K562 (cell line): ENCODE results near the gene ZBTB20. TPM values are rescaled to one million over a fixed set of nuclear protein-coding genes. Genes with fewer than 3 reads are reported as not detected.

Experiments
- ATAC-seq: fragments of 200-7000 bp; cut with Tn5 transposase; 3 replicates; pipeline ENCODE4 v1.9.1; 2020; ENCODE audit warnings: moderate library complexity
- BruUV-seq: library from RNA; stranded (reverse); fragments of 400-500 nt; replicated peaks from 2 replicates; lab custom pipeline; 2021; lab: Mats Ljungman, UMichigan
- CTCF ChIA-PET: fragments of 300-600 bp; formaldehyde crosslinking; extraction: SDS; loops from one replicate; lab custom pipeline; 2021; ENCODE audit warnings: low intra/inter-chr PET ratio; lab: Yijun Ruan, JAX
- POLR2A ChIA-PET: fragments of 300-600, 350-650 bp; sonication (Branson Sonifier 250); formaldehyde crosslinking; extraction: SDS; loops from one replicate; lab custom pipeline; 2021; ENCODE audit warnings: antibody characterized with exemption, inconsistent platforms; lab: Yijun Ruan, JAX
- DNase-seq, 4 experiments: peaks; one replicate each; pipeline versions ENCODE4 v3.0.0 to v3.0.0-alpha.2; 2011 to 2018; ENCODE audit warnings: low spot score in 3 of 4, mixed read lengths in 3 of 4; ENCODE audit errors: extremely low read depth in 1 of 4
- FAIRE-seq: peaks from 2 replicates; lab custom pipeline; 2011; peaks lifted over from hg19 to GRCh38; lab: Jason Lieb, UNC
- H2AFZ ChIP-seq: 2 replicates; pipeline ENCODE4 v1.6.0; 2011; ENCODE audit warnings: low read depth, low read length, control low read depth, inconsistent platforms
- H3K27ac ChIP-seq: fragments of 200-600 bp; 3 replicates; pipeline ENCODE4 v1.8.0; 2011; ENCODE audit warnings: low read depth, mild to moderate bottlenecking, control low read depth, inconsistent platforms, low read length, moderate library complexity, mixed read lengths; ENCODE audit errors: extremely low read depth
- H3K27me3 ChIP-seq, 2 experiments: fragments of 300-600 bp in 1 of 2; 2 replicates in 1 of 2; 3 replicates in 1 of 2; pipeline versions ENCODE4 v1.6.0 to v1.8.0; 2011; ENCODE audit warnings: inconsistent platforms in 2 of 2, low read length in 2 of 2, mild to moderate bottlenecking in 1 of 2, mixed read lengths in 1 of 2, moderate library complexity in 1 of 2; ENCODE audit not compliant: control insufficient read depth in 2 of 2, insufficient read depth in 2 of 2
- H3K36me3 ChIP-seq: fragments of 300-600 bp; 3 replicates; pipeline ENCODE4 v1.8.0; 2011; ENCODE audit warnings: mild to moderate bottlenecking, low read length, inconsistent platforms; ENCODE audit not compliant: control insufficient read depth, insufficient read depth
- H3K4me1 ChIP-seq, 2 experiments: fragments of 200-600 bp in 1 of 2; replicated peaks in 1 of 2; 2 replicates in 1 of 2; 3 replicates in 1 of 2; pipeline versions ENCODE4 v1.5.1 to v1.8.0; 2011; ENCODE audit warnings: inconsistent platforms in 2 of 2, low read length in 2 of 2, mild to moderate bottlenecking in 1 of 2, mixed read lengths in 1 of 2, moderate library complexity in 1 of 2; ENCODE audit not compliant: control insufficient read depth in 2 of 2, insufficient read depth in 2 of 2
- H3K4me2 ChIP-seq: 2 replicates; pipeline ENCODE4 v1.6.1; 2011; ENCODE audit warnings: low read length, control low read depth, inconsistent platforms, mixed read lengths; ENCODE audit not compliant: insufficient read depth
- H3K4me3 ChIP-seq: fragments of 200-600 bp; sonication (generic), shearing (Covaris generic); 2 replicates; pipeline ENCODE4 v1.5.1; 2016; ENCODE audit warnings: control low read depth, inconsistent platforms
- H3K79me2 ChIP-seq: fragments of 200-600 bp; 3 replicates; pipeline ENCODE4 v1.8.0; 2011; ENCODE audit warnings: low read length, inconsistent platforms; ENCODE audit not compliant: control insufficient read depth, insufficient read depth
- H3K9ac ChIP-seq, 2 experiments: 2 replicates each; pipeline versions ENCODE4 v1.6.0 to v1.6.1; 2011; ENCODE audit warnings: low read depth in 2 of 2, low read length in 2 of 2, control low read depth in 1 of 2, inconsistent platforms in 1 of 2, mild to moderate bottlenecking in 1 of 2, mixed read lengths in 1 of 2; ENCODE audit not compliant: insufficient read depth in 1 of 2
- H3K9me1 ChIP-seq: one replicate; pipeline ENCODE4 v1.6.0; 2011; ENCODE audit warnings: inconsistent platforms, mild to moderate bottlenecking, low read length, moderate library complexity; ENCODE audit not compliant: control insufficient read depth, insufficient read depth
- H3K9me3 ChIP-seq: replicated peaks from 2 replicates; pipeline ENCODE4 v1.5.1; 2011; ENCODE audit warnings: low read depth, low read length, inconsistent platforms; ENCODE audit not compliant: control insufficient read depth, insufficient read depth
- H4K20me1 ChIP-seq: replicated peaks from 2 replicates; pipeline ENCODE4 v1.6.1; 2011; ENCODE audit warnings: low read length, inconsistent platforms, mixed read lengths; ENCODE audit not compliant: control insufficient read depth, insufficient read depth
- KDM2B ChIP-seq: fragments of 250-450 bp; sonication (Bioruptor Pico); IDR thresholded peaks from 2 replicates; pipeline ENCODE4 v1.8.0; 2021; ENCODE audit warnings: mild to moderate bottlenecking, moderate library complexity
- TBL1XR1 ChIP-seq, 2 experiments: IDR thresholded peaks; 2 replicates each; pipeline ENCODE4 v1.6.1; 2012; ENCODE audit warnings: improper control_type of control experiment in 2 of 2, low read length in 2 of 2, mild to moderate bottlenecking in 1 of 2
- ZFP91 ChIP-seq: sonication (generic); formaldehyde crosslinking; IDR thresholded peaks from 2 replicates; pipeline ENCODE4 v1.8.0; 2022; ENCODE audit warnings: mild to moderate bottlenecking, missing genetic modification reagents
- ZNF146 ChIP-seq: IDR thresholded peaks from one replicate; pipeline ENCODE4 v1.6.1; 2018; ENCODE audit warnings: missing compliant biosample characterization; ENCODE audit not compliant: unreplicated experiment
- WGBS: fragments of 100-300 bp; shearing (Covaris generic); methylation state at CpG from one replicate; pipeline ENCODE4 v1.1.6; 2016; ENCODE audit warnings: low coverage, mixed read lengths; ENCODE audit not compliant: insufficient coverage; ENCODE audit errors: missing lambda C conversion rate; 5-methylcytosine and 5-hydroxymethylcytosine counted together
- in situ Hi-C: fragments of 300-500 bp; cut with MboI; formaldehyde crosslinking; loops from 4 replicates; pipeline ENCODE4 v1.15.0; 2018; ENCODE audit warnings: inconsistent platforms, mixed read lengths
- intact Hi-C: fragments of 100-400 bp; cut with micrococcal nuclease; formaldehyde crosslinking; loops from 2 replicates; pipeline ENCODE4 v1.14.2; 2022
- polyA plus RNA-seq, 8 experiments: library from polyadenylated mRNA; depleted of rRNA in 4 of 8; stranded (reverse) in 5 of 8; unstranded in 3 of 8; fragments of >200 nt; fragmentation: Nextera tagmentation in 2 of 8; fragmentation: Illumina TruSeq in 1 of 8; extraction: Ambion mirVana in 2 of 8; extraction: Trizol in 1 of 8; gene quantifications; 2 replicates each; pipeline versions ENCODE4 v1.2.1 to v1.2.3, GENCODE V29; 2011 to 2014; ENCODE audit warnings: inconsistent platforms in 1 of 8, missing spikeins in 1 of 8
- total RNA-seq, 7 experiments: library from RNA; depleted of rRNA in 6 of 7; stranded (reverse); fragments of >200 nt in 6 of 7; fragmentation: Illumina TruSeq in 2 of 7; extraction: Trizol in 2 of 7; gene quantifications; 2 replicates each; pipeline versions ENCODE4 v1.2.1 to v1.2.3, GENCODE V29; 2011 to 2021; ENCODE audit warnings: low replicate concordance in 1 of 7

The ZBTB20 gene
- total and polyA plus RNA-seq, 9 of the 15 experiments (the other 6 are each of a cell fraction or from before 2014, with no cell fraction given) = 0.17 to 1.7 (median 0.45) TPM

- FAIRE-seq (no peak), ATAC-seq (no peak), DNase-seq (no peak)
- Histone ChIP-seq H3K4me2 (no peak overlapping the region), H3K79me2 (no peaks in the 10 kb centered on the region), H3K4me1 (no peaks in the 10 kb centered on the region), H3K36me3 (no peaks in the 10 kb centered on the region), H4K20me1 (no peaks in the 10 kb centered on the region), H3K9me3 (no peaks in the 10 kb centered on the region), H3K27ac (no peak overlapping the region), H3K4me3 (no peak overlapping the region), H3K9ac (no peak overlapping the region), H3K27me3 (no peaks in the 10 kb centered on the region), H3K9me1 (no peaks in the 10 kb centered on the region), H2AFZ (no peak overlapping the region)
- 0% methylated on average over 1 of the region's 1 CpG for WGBS
- intact Hi-C loops = no loop called here
- CTCF ChIA-PET = no interaction called here
- TF ChIP-seq ZFP91 (CRISPR knock-in tag) (no peak), TBL1XR1 (IDR thresholded peaks at IDR 0.05; ENCODE audit: low read length in 2 of 2) (no peak), ZNF146 (CRISPR knock-in tag) (no peak), KDM2B (CRISPR knock-in tag) (no peak)
- POLR2A ChIA-PET = no interaction called here
- in situ Hi-C loops = no loop called here
- BruUV-seq = no TSS peak
These were observed 590.4 kb downstream of the ZBTB20 start for GRCh38 chr3:114556657-114557213.
